22Rv1 (cell line): ENCODE data around the gene ANKS1B.
"Not testable (repeated sequence)": the region's sequence is repeated elsewhere in the genome, so short reads cannot be mapped to it uniquely, and the experiment has no call there.

Experiments used
- H3K27ac ChIP-seq: fragments of 450-650 bp; 2 replicates; pipeline ENCODE4 v1.5.1; 2017
- ZFX ChIP-seq: fragments of 450-650 bp; IDR thresholded peaks from 2 replicates; pipeline ENCODE4 v1.6.1; 2017; ENCODE audit warnings: antibody characterized with exemption, borderline replicate concordance
- TF ChIP-seq, protein P1 (sequence below): fragments of 450-650 bp; IDR thresholded peaks from 2 replicates; pipeline ENCODE4 v1.5.1; 2017; ENCODE audit warnings: mild to moderate bottlenecking

The ANKS1B gene

DNA sequence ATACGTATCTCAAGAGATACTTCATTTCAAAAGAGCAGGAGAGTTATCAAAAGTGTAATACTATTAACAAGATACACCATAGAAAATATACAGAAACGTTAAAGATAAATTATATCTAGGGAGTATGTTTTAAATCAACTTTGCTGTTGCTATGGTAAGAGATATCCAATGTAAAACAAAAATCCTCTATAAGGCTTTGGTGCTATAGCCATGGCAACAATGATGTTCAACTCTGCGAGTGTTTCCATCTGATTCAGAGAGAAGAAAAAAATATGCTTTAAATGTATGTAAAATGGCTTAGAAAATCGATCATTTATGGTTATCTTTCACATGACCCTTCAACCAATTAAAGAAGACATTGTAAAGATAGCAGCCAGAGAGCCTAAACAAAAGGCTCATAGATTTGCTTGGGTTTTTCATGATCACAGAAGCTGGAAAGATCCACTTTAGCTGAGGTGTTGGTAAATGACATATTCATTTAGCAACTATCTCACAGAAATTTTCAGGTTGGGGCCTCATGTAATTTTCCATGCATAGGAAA lies 724.2 kb downstream of the ANKS1B start:
- no peak for TF ChIP-seq ZFX
- TF ChIP-seq, protein P1, sequence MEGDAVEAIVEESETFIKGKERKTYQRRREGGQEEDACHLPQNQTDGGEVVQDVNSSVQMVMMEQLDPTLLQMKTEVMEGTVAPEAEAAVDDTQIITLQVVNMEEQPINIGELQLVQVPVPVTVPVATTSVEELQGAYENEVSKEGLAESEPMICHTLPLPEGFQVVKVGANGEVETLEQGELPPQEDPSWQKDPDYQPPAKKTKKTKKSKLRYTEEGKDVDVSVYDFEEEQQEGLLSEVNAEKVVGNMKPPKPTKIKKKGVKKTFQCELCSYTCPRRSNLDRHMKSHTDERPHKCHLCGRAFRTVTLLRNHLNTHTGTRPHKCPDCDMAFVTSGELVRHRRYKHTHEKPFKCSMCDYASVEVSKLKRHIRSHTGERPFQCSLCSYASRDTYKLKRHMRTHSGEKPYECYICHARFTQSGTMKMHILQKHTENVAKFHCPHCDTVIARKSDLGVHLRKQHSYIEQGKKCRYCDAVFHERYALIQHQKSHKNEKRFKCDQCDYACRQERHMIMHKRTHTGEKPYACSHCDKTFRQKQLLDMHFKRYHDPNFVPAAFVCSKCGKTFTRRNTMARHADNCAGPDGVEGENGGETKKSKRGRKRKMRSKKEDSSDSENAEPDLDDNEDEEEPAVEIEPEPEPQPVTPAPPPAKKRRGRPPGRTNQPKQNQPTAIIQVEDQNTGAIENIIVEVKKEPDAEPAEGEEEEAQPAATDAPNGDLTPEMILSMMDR = no peak

DNA sequence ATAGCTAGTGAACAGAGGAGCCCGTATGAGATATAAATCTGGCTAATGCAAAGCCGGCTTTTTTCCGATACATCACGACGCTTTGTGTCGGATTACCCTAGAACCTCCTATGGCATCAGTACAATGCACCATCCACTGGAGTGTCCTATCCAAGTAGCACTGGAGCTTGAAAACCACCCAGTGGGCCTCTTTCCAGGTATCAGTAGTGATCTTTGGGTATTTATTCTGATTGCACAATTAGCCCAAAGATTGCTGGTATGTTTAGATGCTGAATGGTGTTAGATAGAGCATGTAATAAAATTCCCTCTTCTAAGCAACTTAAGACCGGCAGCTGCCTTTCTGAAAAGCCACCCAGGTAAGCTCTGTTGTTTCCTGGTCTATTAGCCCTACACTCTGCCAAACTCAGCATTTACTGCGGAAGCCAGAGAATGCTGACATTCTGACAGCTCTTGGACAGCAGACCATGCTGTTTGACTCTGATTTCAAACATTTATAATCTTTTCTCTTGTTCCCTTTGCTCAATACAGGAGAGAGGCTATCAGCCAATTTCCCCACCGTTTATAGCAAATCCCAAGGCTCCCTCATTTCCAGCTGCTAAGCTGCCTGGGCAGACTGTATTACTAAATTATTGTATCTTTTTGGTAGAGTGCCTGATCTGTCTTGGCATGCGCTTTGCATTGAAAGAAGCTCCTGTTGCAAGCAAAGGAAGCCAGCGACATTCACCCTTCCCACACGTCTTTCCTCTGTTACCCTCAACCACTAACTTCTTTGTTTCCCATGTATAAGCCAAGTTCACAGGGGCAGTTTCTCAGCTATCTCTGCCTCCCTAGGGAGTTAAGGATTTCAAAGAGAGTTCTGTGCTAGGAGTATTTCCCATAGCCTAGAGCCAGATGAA lies 725.4 kb downstream of the ANKS1B start:
- TF ChIP-seq ZFX = no peak
- TF ChIP-seq, protein P1 = no peak
- no peak overlapping the region for H3K27ac ChIP-seq

More for the DNA sequence above, 724.2 kb downstream of the ANKS1B start:
- H3K27ac ChIP-seq = no peak overlapping the region

DNA sequence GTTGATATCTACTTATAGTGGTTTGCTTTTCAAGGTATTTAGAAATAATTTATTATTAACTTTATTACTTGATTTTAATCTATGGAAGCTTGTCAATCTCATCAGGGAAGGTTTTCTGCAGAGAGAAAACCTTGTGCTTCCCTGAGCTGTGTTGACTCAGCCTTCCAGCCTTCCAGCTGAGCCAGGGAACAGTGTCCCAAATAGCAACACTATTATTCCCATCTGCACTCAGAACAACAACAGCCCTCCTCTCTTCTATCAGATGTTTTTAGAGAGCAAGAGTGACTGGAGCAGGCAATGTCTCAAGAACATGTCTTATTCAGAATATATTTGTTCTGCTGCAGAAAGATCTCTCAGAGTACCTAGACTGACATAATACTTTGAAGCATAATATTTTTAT lies 727.1 kb downstream of the ANKS1B start:
- no peak overlapping the region for H3K27ac ChIP-seq
- TF ChIP-seq, protein P1 = no peak
- TF ChIP-seq ZFX = no peak

DNA sequence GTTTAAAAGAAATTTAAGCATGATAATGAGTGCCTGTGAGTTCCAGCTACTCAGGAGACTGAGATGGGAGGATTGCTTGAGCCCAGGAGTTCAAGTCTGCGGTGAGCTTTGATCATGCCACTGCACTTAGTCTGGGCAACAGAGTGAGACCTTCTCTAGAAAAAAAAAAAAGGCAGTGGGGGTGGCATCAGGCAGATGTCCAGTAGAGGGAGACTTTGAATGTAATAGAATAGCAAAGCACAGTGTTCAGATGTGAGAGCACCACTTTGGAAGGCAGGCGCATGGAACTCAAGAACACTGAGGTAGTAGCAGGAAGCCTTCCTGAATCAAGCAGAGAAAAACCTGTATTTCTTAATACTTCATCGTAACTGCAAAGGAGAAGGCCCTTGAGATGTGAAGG lies 731.7 kb downstream of the ANKS1B start:
- no peak overlapping the region for H3K27ac ChIP-seq
- TF ChIP-seq, protein P1 = peak; percentile 55
- no peak for TF ChIP-seq ZFX

DNA sequence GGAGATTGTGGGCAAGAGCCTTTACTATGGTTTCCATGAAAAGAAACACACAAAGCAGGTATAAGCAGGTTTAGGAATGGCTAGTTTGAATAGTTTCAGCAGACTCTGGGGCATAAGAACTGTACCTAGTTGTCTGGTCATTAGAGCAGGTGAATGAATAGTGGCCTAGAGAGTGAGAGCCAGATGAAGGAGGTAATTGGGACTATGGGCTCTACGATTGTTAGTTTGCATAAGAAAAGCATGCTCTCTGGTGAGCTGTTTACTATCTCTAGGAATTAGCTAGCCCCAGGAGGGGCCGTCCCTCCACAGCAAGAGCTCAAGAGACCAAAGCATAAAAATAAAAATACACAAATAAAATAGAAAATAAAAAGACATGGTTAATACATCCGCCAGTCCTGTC lies 734.6 kb downstream of the ANKS1B start:
- TF ChIP-seq, protein P1 = no peak
- no peak overlapping the region for H3K27ac ChIP-seq

DNA sequence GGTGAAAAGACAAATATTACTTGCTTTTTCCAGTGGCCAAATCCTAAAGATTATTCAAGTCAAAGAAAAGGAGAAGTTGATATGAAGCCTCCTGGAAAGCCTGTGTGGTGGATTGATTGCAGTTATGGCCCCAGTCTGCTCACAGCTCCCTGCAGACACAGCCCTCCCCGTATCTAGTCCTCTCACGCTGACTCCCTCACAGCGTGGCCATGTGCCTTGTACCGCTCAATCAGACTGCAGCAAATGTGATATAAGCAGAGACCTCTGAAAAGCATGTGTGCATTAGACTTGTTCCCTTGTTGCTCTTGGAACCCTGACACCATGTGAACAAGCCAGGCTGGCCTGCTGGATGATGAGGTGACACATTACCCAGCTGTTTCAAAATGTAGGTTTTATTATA lies 735.2 kb downstream of the ANKS1B start:
- no peak overlapping the region for H3K27ac ChIP-seq
- TF ChIP-seq ZFX = no peak
- TF ChIP-seq, protein P1 = no peak

DNA sequence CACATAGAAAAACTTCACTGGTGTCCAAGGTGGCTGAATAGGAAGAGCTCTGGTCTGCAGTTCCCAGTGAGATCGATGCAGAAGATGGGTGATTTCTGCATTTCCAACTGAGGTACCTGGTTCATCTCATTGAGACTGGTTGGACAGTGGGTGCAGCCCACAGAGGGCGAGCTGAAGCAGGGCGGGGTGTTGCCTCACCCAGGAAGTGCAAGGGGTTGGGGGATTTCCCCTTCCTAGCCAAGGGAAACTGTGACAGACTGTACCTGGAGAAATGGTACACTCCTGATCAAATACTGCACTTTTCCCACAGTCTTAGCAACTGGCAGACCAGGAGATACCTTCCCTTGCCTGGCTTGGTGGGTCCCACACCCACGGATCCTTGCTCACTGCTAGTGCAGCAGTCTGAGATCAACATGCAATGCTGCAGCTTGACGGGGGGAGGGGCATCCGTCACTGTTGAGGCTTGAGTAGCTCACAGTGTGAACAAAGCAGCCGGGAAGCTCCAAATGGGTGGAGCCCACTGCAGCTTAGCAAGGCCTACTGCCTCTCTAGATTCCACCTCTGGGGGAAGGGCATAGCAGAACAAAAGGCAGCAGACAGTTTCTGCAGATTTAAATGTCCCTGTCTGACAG lies 746.7 kb downstream of the ANKS1B start:
- not testable (repeated sequence) for H3K27ac ChIP-seq
